ENCODE results near the gene ZNHIT1.
"Not testable (repeated sequence)": the region's sequence is repeated elsewhere in the genome, so short reads cannot be mapped to it uniquely, and the experiment has no call there.

ZNHIT1 gene

GRCh38 chr7:101258243-101258731 is 40.3 kb downstream of the ZNHIT1 start:
- no peak for TF ChIP-seq CTCF (IDR thresholded peaks at IDR 0.05; ENCODE audit: insufficient read depth, missing control alignments)
- no peak for FAIRE-seq

GRCh38 chr7:101264102-101264706 is 46.2 kb downstream of the ZNHIT1 start:
- not testable (repeated sequence) for DNase-seq (ENCODE audit: insufficient read length, low spot score); FAIRE-seq

More at GRCh38 chr7:101258243-101258731, 40.3 kb downstream of the ZNHIT1 start:
- no peak for DNase-seq (ENCODE audit: insufficient read length, low spot score)

GRCh38 chr7:101265622-101266516 is 47.9 kb downstream of the ZNHIT1 start:
- FAIRE-seq (no peak), DNase-seq (ENCODE audit: insufficient read length, low spot score) (no peak)
- no peak for TF ChIP-seq CTCF (IDR thresholded peaks at IDR 0.05; ENCODE audit: insufficient read depth, missing control alignments)

GRCh38 chr7:101269664-101270063 is 51.7 kb downstream of the ZNHIT1 start:
- DNase-seq (ENCODE audit: insufficient read length, low spot score) (no peak), FAIRE-seq (no peak)

GRCh38 chr7:101271021-101271420 is 53.1 kb downstream of the ZNHIT1 start:
- FAIRE-seq: no peak
- DNase-seq (ENCODE audit: insufficient read length, low spot score): no peak
- no peak for TF ChIP-seq CTCF (IDR thresholded peaks at IDR 0.05; ENCODE audit: insufficient read depth, missing control alignments)

More at GRCh38 chr7:101269664-101270063, 51.7 kb downstream of the ZNHIT1 start:
- TF ChIP-seq CTCF (IDR thresholded peaks at IDR 0.05; ENCODE audit: insufficient read depth, missing control alignments): no peak

GRCh38 chr7:101273206-101273605 is 55.2 kb downstream of the ZNHIT1 start:
- DNase-seq (ENCODE audit: insufficient read length, low spot score) (no peak), FAIRE-seq (no peak)
- no peak for TF ChIP-seq CTCF (IDR thresholded peaks at IDR 0.05; ENCODE audit: insufficient read depth, missing control alignments)
